Ovary (tissue), 9 donors: ENCODE data around the gene MACIR. TPM values are rescaled to one million over a fixed set of nuclear protein-coding genes. Genes with fewer than 3 reads are reported as not detected.
"Not testable (repeated sequence)": the region's sequence is repeated elsewhere in the genome, so short reads cannot be mapped to it uniquely, and the experiment has no call there.

Source experiments
- DNase-seq, 5 donors: peaks; one replicate each; pipeline ENCODE4 v3.0.0-alpha.2; 2019 to 2020
- H3K27ac ChIP-seq, 2 donors: fragments of 200-600 bp; one replicate each; pipeline versions ENCODE4 v1.5.1 to v1.8.0; 2019 to 2022
- H3K27me3 ChIP-seq: fragments of 200-600 bp; one replicate; pipeline ENCODE4 v1.8.0; 2022
- H3K36me3 ChIP-seq: fragments of 200-600 bp; sonication (generic); one replicate; pipeline ENCODE4 v1.5.1; 2019
- H3K4me1 ChIP-seq: one replicate; pipeline ENCODE4 v1.8.1; 2013; ENCODE audit warnings: mild to moderate bottlenecking, moderate library complexity; ENCODE audit not compliant: insufficient read depth
- H3K4me3 ChIP-seq: fragments of 200-600 bp; sonication (generic); one replicate; pipeline ENCODE4 v1.5.1; 2017
- H3K9me3 ChIP-seq, 2 donors: fragments of 200-600 bp in 1 of 2; sonication (generic) in 1 of 2; one replicate each; pipeline versions ENCODE4 v1.5.1 to v1.8.1; 2013 to 2019; ENCODE audit warnings: mild to moderate bottlenecking in 1 of 2, moderate library complexity in 1 of 2
- EP300 ChIP-seq: sonication (generic); formaldehyde crosslinking; IDR thresholded peaks from one replicate; pipeline ENCODE4 v1.6.1; 2017; ENCODE audit warnings: antibody characterized with exemption
- POLR2A ChIP-seq: fragments of 450-650 bp; IDR thresholded peaks from one replicate; pipeline ENCODE4 v1.6.1; 2017; ENCODE audit warnings: antibody characterized with exemption, mild to moderate bottlenecking, moderate library complexity
- WGBS, 3 donors: extraction: QIAGEN DNeasy Blood & Tissue Kit in 1 of 3; methylation state at CpG; one replicate each; pipeline versions ENCODE4 v1.1.5 to v1.1.7; 2013 to 2017; 5-methylcytosine and 5-hydroxymethylcytosine counted together
- intact Hi-C, 4 donors: fragments of 100-400 bp; cut with DNase I; formaldehyde crosslinking; loops; one replicate each; pipeline versions ENCODE4 v1.11.0 to v1.15.1; 2022 to 2023
- polyA plus RNA-seq, 2 donors: library from polyadenylated mRNA; stranded (reverse); fragments of 200-250 nt in 1 of 2; fragments of 350-450 nt in 1 of 2; fragmentation: Illumina TruSeq in 1 of 2; extraction: RNeasy Lipid Tissue Mini Kit (QIAGEN cat#74804) in 1 of 2; gene quantifications; one replicate each; pipeline ENCODE4 v1.2.3, GENCODE V29; 2013 to 2014
- total RNA-seq, 7 donors: library from RNA; depleted of rRNA in 2 of 7; stranded (reverse); fragments of >200 nt in 2 of 7; fragmentation: NEBNext Ultra II Directional in 3 of 7; extraction: Animal tissue kit (Norgen Biotek cat#: 25700) in 3 of 7; gene quantifications; one replicate each; pipeline versions ENCODE4 v1.1.0 to v1.2.4, GENCODE V29; 2016 to 2023
- TF ChIP-seq, protein P1 (sequence below), 3 donors: fragments of 450-650 bp in 2 of 3; fragments of 200-600 bp in 1 of 3; IDR thresholded peaks; one replicate each; pipeline versions ENCODE4 v1.5.1 to v1.8.0; 2016 to 2022; ENCODE audit warnings: antibody characterized with exemption in 3 of 3, mild to moderate bottlenecking in 1 of 3
- donor health status: DM: no; HTN: no; CAD: no; lungs with moderate emphysema.
- donor health status: DM: no; HTN: no; CAD: no.
- donor health status: Bipolar disorder and iron deficiency.
- donor health status: DM: yes; HTN: yes; CAD: no.
- donor health status: DM: no; HTN: no; CAD: no.
- donor health status: DM: yes; HTN: yes; CAD: no.

The MACIR gene
- total and polyA plus RNA-seq, 9 donors: 3.4 to 7.2 (median 4.3) TPM

DNA sequence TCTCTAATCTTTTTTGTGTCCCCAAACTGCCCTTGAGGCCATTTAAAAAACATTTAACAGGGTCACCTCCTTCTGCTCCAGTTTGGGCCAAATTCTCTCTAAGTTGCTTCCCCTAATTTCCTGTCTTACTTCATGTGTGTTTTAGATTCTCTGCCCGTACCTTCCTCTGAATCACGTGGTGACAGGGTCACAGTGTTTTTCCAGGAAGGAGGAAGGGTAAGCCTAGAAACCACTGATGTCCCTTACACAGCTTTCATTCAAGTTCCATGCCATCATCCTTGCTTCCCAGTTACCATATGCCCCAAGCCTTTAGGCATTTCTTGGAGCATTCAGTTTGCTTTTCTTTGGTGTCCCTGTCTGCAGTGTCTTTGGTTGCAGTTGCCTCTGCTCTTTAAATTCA lies 42.4 kb upstream of the MACIR start:
- Histone ChIP-seq H3K27ac (no peak overlapping the region), H3K36me3 (no peaks in the 10 kb centered on the region), H3K4me1 (peaks cover 3% of the 10 kb centered on the region), H3K9me3 (no peaks in the 10 kb centered on the region), H3K27me3 (no peaks in the 10 kb centered on the region), H3K4me3 (no peak overlapping the region)
- intact Hi-C loops: no loop called here
- TF ChIP-seq, protein P1, sequence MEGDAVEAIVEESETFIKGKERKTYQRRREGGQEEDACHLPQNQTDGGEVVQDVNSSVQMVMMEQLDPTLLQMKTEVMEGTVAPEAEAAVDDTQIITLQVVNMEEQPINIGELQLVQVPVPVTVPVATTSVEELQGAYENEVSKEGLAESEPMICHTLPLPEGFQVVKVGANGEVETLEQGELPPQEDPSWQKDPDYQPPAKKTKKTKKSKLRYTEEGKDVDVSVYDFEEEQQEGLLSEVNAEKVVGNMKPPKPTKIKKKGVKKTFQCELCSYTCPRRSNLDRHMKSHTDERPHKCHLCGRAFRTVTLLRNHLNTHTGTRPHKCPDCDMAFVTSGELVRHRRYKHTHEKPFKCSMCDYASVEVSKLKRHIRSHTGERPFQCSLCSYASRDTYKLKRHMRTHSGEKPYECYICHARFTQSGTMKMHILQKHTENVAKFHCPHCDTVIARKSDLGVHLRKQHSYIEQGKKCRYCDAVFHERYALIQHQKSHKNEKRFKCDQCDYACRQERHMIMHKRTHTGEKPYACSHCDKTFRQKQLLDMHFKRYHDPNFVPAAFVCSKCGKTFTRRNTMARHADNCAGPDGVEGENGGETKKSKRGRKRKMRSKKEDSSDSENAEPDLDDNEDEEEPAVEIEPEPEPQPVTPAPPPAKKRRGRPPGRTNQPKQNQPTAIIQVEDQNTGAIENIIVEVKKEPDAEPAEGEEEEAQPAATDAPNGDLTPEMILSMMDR (IDR thresholded peaks at IDR 0.05): no peak
- TF ChIP-seq POLR2A (no peak), EP300 (no peak)
- 40 to 42% (median 40%) methylated on average over 2 of the region's 2 CpGs for WGBS, 3 donors
- DNase-seq: no peak

DNA sequence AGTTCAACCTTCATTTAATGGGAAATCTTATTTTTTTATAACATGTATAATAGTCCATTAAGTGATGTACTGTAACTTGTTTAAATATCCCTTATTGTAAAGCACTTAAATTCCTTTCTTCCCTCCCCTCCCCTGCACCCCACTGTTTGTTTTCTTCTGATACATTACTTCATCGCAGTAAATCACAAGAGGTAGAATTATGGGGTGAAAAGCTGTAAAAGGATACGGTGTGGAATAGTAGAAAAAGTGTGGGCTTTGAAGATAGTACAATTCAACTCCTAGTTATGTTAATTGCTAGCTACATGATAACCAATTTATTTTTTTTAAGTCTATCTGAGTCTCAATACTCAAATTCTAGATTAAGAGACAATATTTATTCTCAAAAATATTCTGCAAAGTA lies 41.9 kb upstream of the MACIR start:
- H3K36me3 ChIP-seq: no peaks in the 10 kb centered on the region
- intact Hi-C loops: no loop called here

GRCh38 chr5:103217101-103217500 lies 41.5 kb upstream of the MACIR start:
- TF ChIP-seq POLR2A (no peak), EP300 (no peak)
- TF ChIP-seq, protein P1 (IDR thresholded peaks at IDR 0.05): no peak
- peaks cover 3% of the 10 kb centered on the region for H3K4me1 ChIP-seq
- no peaks in the 10 kb centered on the region for H3K27me3 ChIP-seq
- intact Hi-C loops: no loop called here
- H3K4me3 ChIP-seq: no peak overlapping the region
- H3K27ac ChIP-seq: no peak overlapping the region
- DNase-seq: no peak
- H3K9me3 ChIP-seq: no peaks in the 10 kb centered on the region
- H3K36me3 ChIP-seq: no peaks in the 10 kb centered on the region

More for the DNA sequence above, 41.9 kb upstream of the MACIR start:
- no peak overlapping the region for H3K27ac ChIP-seq
- H3K27me3 ChIP-seq: no peaks in the 10 kb centered on the region
- TF ChIP-seq, protein P1 (IDR thresholded peaks at IDR 0.05): no peak
- TF ChIP-seq POLR2A (no peak), EP300 (no peak)
- WGBS, 3 donors: 55 to 72% (median 63%) methylated on average over 2 of the region's 2 CpGs
- H3K4me1 ChIP-seq: peaks cover 3% of the 10 kb centered on the region
- no peak overlapping the region for H3K4me3 ChIP-seq
- DNase-seq: no peak
- no peaks in the 10 kb centered on the region for H3K9me3 ChIP-seq

- 6 to 30% (median 11%) methylated on average over 5 of the region's 5 CpGs for WGBS, 3 donors
- H3K27ac ChIP-seq: no peak overlapping the region
- no peaks in the 10 kb centered on the region for H3K36me3 ChIP-seq
- no peak for DNase-seq
- TF ChIP-seq POLR2A: no peak
- no peak for TF ChIP-seq EP300
- TF ChIP-seq, protein P1 (IDR thresholded peaks at IDR 0.05): no peak
- intact Hi-C loops: no loop called here
- no peaks in the 10 kb centered on the region for H3K27me3 ChIP-seq
- H3K4me1 ChIP-seq: peaks cover 3% of the 10 kb centered on the region
- no peaks in the 10 kb centered on the region for H3K9me3 ChIP-seq
- no peak overlapping the region for H3K4me3 ChIP-seq
These were observed 40.4 kb upstream of the MACIR start for GRCh38 chr5:103218164-103218563.

- H3K27me3 ChIP-seq, H3K9me3 ChIP-seq, H3K4me1 ChIP-seq, DNase-seq, intact Hi-C loops, H3K36me3 ChIP-seq, H3K4me3 ChIP-seq, H3K27ac ChIP-seq: not testable (repeated sequence)
- WGBS, 3 donors: 94 to 99% (median 98%) methylated on average over 2 of the region's 2 CpGs
These were observed 39.5 kb upstream of the MACIR start for GRCh38 chr5:103219074-103219473.
